HEK293 (cell line): ENCODE measurements around the gene ADM.

Experiments
- CTCF ChIA-PET: fragments of 350-600 bp; formaldehyde crosslinking; extraction: SDS; loops from one replicate; lab custom pipeline; 2021; ENCODE audit warnings: antibody characterized with exemption; lab: Yijun Ruan, JAX
- POLR2A ChIA-PET: fragments of 300-600 bp; formaldehyde crosslinking; extraction: SDS; loops from one replicate; lab custom pipeline; 2020; ENCODE audit warnings: antibody characterized with exemption, inconsistent platforms; lab: Yijun Ruan, JAX
- H3K27ac ChIP-seq: fragments of 200-500 bp; sonication (Bioruptor generic); 2 replicates; pipeline ENCODE4 v1.5.1; 2014; ENCODE audit warnings: low read depth, low read length, control low read depth, inconsistent platforms; ENCODE audit errors: extremely low read depth
- H3K36me3 ChIP-seq, 2 experiments: fragments of 200-500 bp in 1 of 2; sonication (Bioruptor generic) in 1 of 2; 1 replicate in 1 of 2; 2 replicates in 1 of 2; pipeline ENCODE4 v1.5.1; 2014 to 2017; ENCODE audit warnings: inconsistent platforms in 2 of 2, low read length in 2 of 2; ENCODE audit not compliant: control insufficient read depth in 2 of 2, insufficient read depth in 1 of 2
- H3K4me1 ChIP-seq: fragments of 200-500 bp; sonication (Bioruptor generic); 2 replicates; pipeline ENCODE4 v1.5.1; 2014; ENCODE audit warnings: mild to moderate bottlenecking, low read length, inconsistent platforms; ENCODE audit not compliant: control insufficient read depth, insufficient read depth
- H3K4me3 ChIP-seq: 2 replicates; pipeline ENCODE4 v1.5.1; 2011; ENCODE audit warnings: low read depth, mild to moderate bottlenecking, control low read depth, low read length, moderate library complexity
- H3K9me3 ChIP-seq: fragments of 200-500 bp; sonication (Bioruptor generic); 2 replicates; pipeline ENCODE4 v1.5.1; 2014; ENCODE audit warnings: low read depth, low read length, inconsistent platforms; ENCODE audit not compliant: control insufficient read depth, insufficient read depth
- KLF8 ChIP-seq: fragments of 450-650 bp; formaldehyde crosslinking; IDR thresholded peaks from 2 replicates; pipeline ENCODE4 v1.5.1; 2016; ENCODE audit warnings: missing biosample characterization, missing genetic modification characterization
- MEIS1 ChIP-seq: sonication (generic); formaldehyde crosslinking; IDR thresholded peaks from 2 replicates; pipeline ENCODE4 v1.8.1; 2022; ENCODE audit warnings: missing genetic modification reagents, mild to moderate bottlenecking, borderline replicate concordance
- PRDM6 ChIP-seq: fragments of 450-650 bp; formaldehyde crosslinking; IDR thresholded peaks from 2 replicates; pipeline ENCODE4 v1.5.1; 2017; ENCODE audit warnings: missing biosample characterization, missing genetic modification characterization
- SETDB1 ChIP-seq: IDR thresholded peaks from one replicate; pipeline ENCODE4 v1.6.1; 2017; ENCODE audit warnings: mild to moderate bottlenecking, low read length, moderate library complexity, mixed read lengths; ENCODE audit not compliant: insufficient read length
- TRIM28 ChIP-seq: IDR thresholded peaks from 2 replicates; pipeline ENCODE4 v1.6.1; 2011; ENCODE audit warnings: low read length, control low read depth, borderline replicate concordance
- ZBTB17 ChIP-seq: fragments of 450-650 bp; formaldehyde crosslinking; IDR thresholded peaks from 2 replicates; pipeline ENCODE4 v1.5.1; 2016; ENCODE audit warnings: missing biosample characterization, missing genetic modification characterization
- ZNF140 ChIP-seq: fragments of 450-650 bp; formaldehyde crosslinking; IDR thresholded peaks from 2 replicates; pipeline ENCODE4 v1.5.1; 2016; ENCODE audit warnings: missing biosample characterization, missing genetic modification characterization
- ZNF16 ChIP-seq: fragments of 450-650 bp; formaldehyde crosslinking; IDR thresholded peaks from 2 replicates; pipeline ENCODE4 v1.5.1; 2016; ENCODE audit warnings: low read depth, missing biosample characterization, missing genetic modification characterization
- ZNF549 ChIP-seq: fragments of 450-650 bp; IDR thresholded peaks from 2 replicates; pipeline ENCODE4 v1.5.1; 2018; ENCODE audit warnings: missing biosample characterization, missing genetic modification characterization, mild to moderate bottlenecking, inconsistent platforms, moderate library complexity
- ZNF639 ChIP-seq: fragments of 450-650 bp; formaldehyde crosslinking; IDR thresholded peaks from 2 replicates; pipeline ENCODE4 v1.5.1; 2016; ENCODE audit warnings: missing biosample characterization, missing genetic modification characterization
- ZNF645 ChIP-seq: fragments of 450-650 bp; formaldehyde crosslinking; IDR thresholded peaks from 2 replicates; pipeline ENCODE4; 2016; ENCODE audit warnings: missing biosample characterization, missing genetic modification characterization
- ZNF670 ChIP-seq: fragments of 450-650 bp; formaldehyde crosslinking; IDR thresholded peaks from 2 replicates; pipeline ENCODE4 v1.5.1; 2016; ENCODE audit warnings: missing biosample characterization, missing genetic modification characterization, low read depth
- ZNF701 ChIP-seq: fragments of 450-650 bp; formaldehyde crosslinking; IDR thresholded peaks from 2 replicates; pipeline ENCODE4 v1.5.1; 2016; ENCODE audit warnings: missing biosample characterization, missing genetic modification characterization
- ZSCAN23 ChIP-seq: fragments of 450-650 bp; formaldehyde crosslinking; IDR thresholded peaks from 2 replicates; pipeline ENCODE4 v1.5.1; 2016; ENCODE audit warnings: missing biosample characterization, missing genetic modification characterization
- ZXDB ChIP-seq: fragments of 450-650 bp; formaldehyde crosslinking; IDR thresholded peaks from 2 replicates; pipeline ENCODE4 v1.5.1; 2016; ENCODE audit warnings: missing biosample characterization, missing genetic modification characterization

The ADM gene

GRCh38 chr11:10327254-10327653 is 22.4 kb downstream of the ADM start:
- POLR2A ChIA-PET: interaction anchor here (1.5 to 1.8 kb wide), 2 partner anchors 19 to 22 kb away, joined by 3 to 6 read pairs; partner anchors contain the start of gene ADM
- Histone ChIP-seq H3K36me3 (no peaks in the 10 kb centered on the region), H3K4me3 (no peak overlapping the region), H3K9me3 (no peaks in the 10 kb centered on the region), H3K27ac (no peak overlapping the region), H3K4me1 (no peaks in the 10 kb centered on the region)
- TF ChIP-seq PRDM6 (tag by site-specific recombination) (no peak), TRIM28 (peak; percentile 65; the same call in 1 of the 2 replicates), KLF8 (no peak), SETDB1 (peak; percentile 19)
- CTCF ChIA-PET: interaction anchor here (0.6 to 7.3 kb wide), 4 partner anchors 13 to 39 kb away, joined by 3 to 62 read pairs (median 24); no protein-coding TSS in a partner anchor

- H3K9me3 ChIP-seq: no peaks in the 10 kb centered on the region
- H3K27ac ChIP-seq: no peak overlapping the region
- CTCF ChIA-PET: interaction anchor here (0.6 to 7.3 kb wide), 7 partner anchors 19 to 570 kb away, joined by 3 to 62 read pairs (median 4); no protein-coding TSS in a partner anchor
- H3K4me1 ChIP-seq: no peaks in the 10 kb centered on the region
- POLR2A ChIA-PET: interaction anchor here (1.7 kb wide), 1 partner anchor 23 kb away, joined by 8 read pairs; the partner anchor contains the start of gene ADM
- no peaks in the 10 kb centered on the region for H3K36me3 ChIP-seq
- TF ChIP-seq MEIS1: peak; percentile 65
- TF ChIP-seq ZBTB17: no peak
- H3K4me3 ChIP-seq: no peak overlapping the region
Observed at GRCh38 chr11:10328314-10329098, 23.6 kb downstream of the ADM start.

GRCh38 chr11:10329356-10329755 is 24.5 kb downstream of the ADM start:
- CTCF ChIA-PET: interaction anchor here (0.6 to 7.3 kb wide), 5 partner anchors 20 to 571 kb away, joined by 3 to 62 read pairs (median 7); no protein-coding TSS in a partner anchor
- no peak overlapping the region for H3K27ac ChIP-seq
- H3K4me1 ChIP-seq: no peaks in the 10 kb centered on the region
- TF ChIP-seq ZNF670 (tag by site-specific recombination): no peak
- TF ChIP-seq ZSCAN23 (tag by site-specific recombination): no peak
- no peak for TF ChIP-seq ZNF645 (tag by site-specific recombination)
- TF ChIP-seq ZNF639 (tag by site-specific recombination): no peak
- no peak for TF ChIP-seq ZNF140 (tag by site-specific recombination)
- TF ChIP-seq ZXDB: no peak
- no peak for TF ChIP-seq ZNF549 (tag by site-specific recombination)
- no peak for TF ChIP-seq ZNF16 (tag by site-specific recombination)
- TF ChIP-seq ZNF701 (tag by site-specific recombination): no peak
- H3K9me3 ChIP-seq: no peaks in the 10 kb centered on the region
- H3K36me3 ChIP-seq: no peaks in the 10 kb centered on the region
- no peak overlapping the region for H3K4me3 ChIP-seq
- POLR2A ChIA-PET: interaction anchor here (1.7 kb wide), 1 partner anchor 24 kb away, joined by 8 read pairs; the partner anchor contains the start of gene ADM
